ENCODE results near the gene SELENOP. TPM values are rescaled to one million over a fixed set of nuclear protein-coding genes. Genes with fewer than 3 reads are reported as not detected.

SELENOP gene
- polyA plus RNA-seq, 1 donor from 2014 or later = 5.0 TPM

- H4K20me1 ChIP-seq (ENCODE audit: insufficient read depth) = no peaks in the 10 kb centered on the region
- H3K79me2 ChIP-seq (replicated peaks; ENCODE audit: insufficient read depth, low read length) = no peaks in the 10 kb centered on the region
- no peaks in the 10 kb centered on the region for H3F3A ChIP-seq (ENCODE audit: insufficient read depth, low read length, poor library complexity, severe bottlenecking)
- H3K9ac ChIP-seq (ENCODE audit: low read length) = no peak overlapping the region
- H3K9me2 ChIP-seq (ENCODE audit: insufficient read depth, low read length) = no peaks in the 10 kb centered on the region
- no peaks in the 10 kb centered on the region for H3K9me3 ChIP-seq (ENCODE audit: low read length)
- H3K4me2 ChIP-seq (ENCODE audit: low read length) = no peak overlapping the region
- no peak for TF ChIP-seq SMC3 (conservative IDR thresholded peaks at IDR 0.05; ENCODE audit: poor library complexity)
- no peak for TF ChIP-seq CTCF (IDR thresholded peaks at IDR 0.05; ENCODE audit: poor library complexity, severe bottlenecking)
- TF ChIP-seq EZH2 (IDR thresholded peaks at IDR 0.05; ENCODE audit: borderline replicate concordance, insufficient read depth, low read length, poor library complexity, severe bottlenecking) = no peak
- TF ChIP-seq POLR2AphosphoS5 (IDR thresholded peaks at IDR 0.05) = no peak
- no peak for TF ChIP-seq TAF1 (IDR thresholded peaks at IDR 0.05; ENCODE audit: low read depth)
- no peak for TF ChIP-seq REST (IDR thresholded peaks at IDR 0.05; ENCODE audit: borderline replicate concordance)
- TF ChIP-seq RAD21 (conservative IDR thresholded peaks at IDR 0.05) = no peak
- TF ChIP-seq EP300 (conservative IDR thresholded peaks at IDR 0.05; ENCODE audit: poor library complexity, severe bottlenecking) = no peak
- no peak for TF ChIP-seq MXI1 (conservative IDR thresholded peaks at IDR 0.05; ENCODE audit: poor library complexity, severe bottlenecking)
- no peaks in the 10 kb centered on the region for H3K36me3 ChIP-seq (ENCODE audit: insufficient read depth, low read length)
- H3K4me3 ChIP-seq (ENCODE audit: low read length) = no peak overlapping the region
- H3K27me3 ChIP-seq (ENCODE audit: insufficient read depth, low read depth, low read length) = no peaks in the 10 kb centered on the region
- no peak overlapping the region for H3K27ac ChIP-seq (ENCODE audit: low read length)
- H2AFZ ChIP-seq (ENCODE audit: low read depth, low read length) = no peak overlapping the region
Measured at GRCh38 chr5:42799241-42799608, 12.5 kb downstream of the SELENOP start.

- Histone ChIP-seq H3K4me2 (ENCODE audit: low read length) (no peak overlapping the region), H3K9me2 (ENCODE audit: insufficient read depth, low read length) (no peaks in the 10 kb centered on the region), H3K9me3 (ENCODE audit: low read length) (no peaks in the 10 kb centered on the region), H3K79me2 (replicated peaks; ENCODE audit: insufficient read depth, low read length) (no peaks in the 10 kb centered on the region), H3K4me3 (ENCODE audit: low read length) (no peak overlapping the region), H2AFZ (ENCODE audit: low read depth, low read length) (no peak overlapping the region), H3K36me3 (ENCODE audit: insufficient read depth, low read length) (no peaks in the 10 kb centered on the region), H3K27ac (ENCODE audit: low read length) (no peak overlapping the region), H4K20me1 (ENCODE audit: insufficient read depth) (no peaks in the 10 kb centered on the region), H3F3A (ENCODE audit: insufficient read depth, low read length, poor library complexity, severe bottlenecking) (no peaks in the 10 kb centered on the region), H3K9ac (ENCODE audit: low read length) (no peak overlapping the region), H3K27me3 (ENCODE audit: insufficient read depth, low read depth, low read length) (no peaks in the 10 kb centered on the region)
- TF ChIP-seq MXI1 (conservative IDR thresholded peaks at IDR 0.05; ENCODE audit: poor library complexity, severe bottlenecking) (no peak), CTCF (IDR thresholded peaks at IDR 0.05; ENCODE audit: poor library complexity, severe bottlenecking) (no peak), EZH2 (IDR thresholded peaks at IDR 0.05; ENCODE audit: borderline replicate concordance, insufficient read depth, low read length, poor library complexity, severe bottlenecking) (no peak), POLR2AphosphoS5 (IDR thresholded peaks at IDR 0.05) (no peak), TAF1 (IDR thresholded peaks at IDR 0.05; ENCODE audit: low read depth) (no peak), EP300 (conservative IDR thresholded peaks at IDR 0.05; ENCODE audit: poor library complexity, severe bottlenecking) (no peak), RAD21 (conservative IDR thresholded peaks at IDR 0.05) (no peak), REST (IDR thresholded peaks at IDR 0.05; ENCODE audit: borderline replicate concordance) (no peak), SMC3 (conservative IDR thresholded peaks at IDR 0.05; ENCODE audit: poor library complexity) (no peak)
Measured at GRCh38 chr5:42798284-42799240, 13.1 kb downstream of the SELENOP start.

Data from neural cell (in vitro differentiated cells).